ENCODE measurements around the gene C17orf100. TPM values are rescaled to one million over a fixed set of nuclear protein-coding genes. Genes with fewer than 3 reads are reported as not detected.
A peak's percentile ranks its signal among the peaks of the same experiment; 100 is the strongest.

Gene C17orf100
- total and polyA plus RNA-seq, 2 of the 13 experiments (the other 11 are each of a cell fraction or from before 2014, with no cell fraction given), result 3.6 to 8.7 TPM

DNA sequence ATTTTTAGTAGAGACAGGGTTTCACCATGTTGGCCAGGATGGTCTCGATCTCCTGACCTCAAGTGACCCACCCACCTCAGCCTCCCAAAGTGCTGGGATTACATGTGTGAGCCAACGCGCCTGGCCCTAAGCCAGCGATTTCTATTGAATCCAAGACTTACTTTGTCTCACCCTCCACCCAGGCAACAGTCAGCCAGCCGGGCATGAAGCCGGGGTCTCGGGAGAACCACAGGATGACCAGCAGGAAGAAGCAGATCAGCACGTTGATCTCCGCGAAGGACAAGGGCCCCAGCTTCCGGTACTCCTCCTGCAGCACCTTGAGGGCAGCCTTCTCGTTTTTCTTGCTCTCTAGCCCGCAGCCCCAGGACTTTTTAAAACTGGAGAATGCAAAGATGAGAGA lies 44.0 kb downstream of the C17orf100 start:
- H3K36me3 ChIP-seq (replicated peaks in 1 of 2; ENCODE audit: control insufficient read depth in 1 of 2, insufficient read depth in 2 of 2, low read length in 2 of 2), result peaks cover 42 to 72% of the 10 kb centered on the region in 2 experiments
- no TSS peak for BruUV-seq (replicated peaks)
- H3K27me3 ChIP-seq (ENCODE audit: control insufficient read depth in 1 of 2, insufficient read depth in 2 of 2, low read length in 2 of 2), result no peaks in the 10 kb centered on the region
- 94% methylated on average over 13 of the region's 13 CpGs for WGBS (ENCODE audit: low lambda C conversion rate)
- ChIA-PET CTCF (ENCODE audit: low intra/inter-chr PET ratio, low total read pairs) (no interaction called here), POLR2A (interaction anchor here (1.0 to 11.0 kb wide), 3 partner anchors 9 to 17 kb away, joined by 3 to 419 read pairs (median 265); partner anchors contain the start of gene SLC13A5)
- in situ Hi-C loops (cut with HindIII; ENCODE audit: extremely low pct_ligation_motif_present, low pct_unique_long_range_greater_than_20kb), result no loop called here
- H3K27ac ChIP-seq (ENCODE audit: extremely low read length, insufficient read depth, low read length), result no peak overlapping the region
- H3K4me3 ChIP-seq (replicated peaks in 1 of 3; ENCODE audit: insufficient read depth in 1 of 3, low read depth in 2 of 3, low read length in 3 of 3), result no peak overlapping the region
- DNase-seq (ENCODE audit: low spot score) (no peak), ATAC-seq (no peak), FAIRE-seq (no peak)
- H3K4me2 ChIP-seq (ENCODE audit: low read depth, low read length), result no peak overlapping the region
- H3K9me3 ChIP-seq (ENCODE audit: low read length), result no peaks in the 10 kb centered on the region
- intact Hi-C loops (cut with micrococcal nuclease; ENCODE audit: unreplicated experiment), result no loop called here
- H4K20me1 ChIP-seq (ENCODE audit: insufficient read depth, low read length), result no peaks in the 10 kb centered on the region
- no peak overlapping the region for H2AFZ ChIP-seq (ENCODE audit: low read length)
- H3K4me1 ChIP-seq (ENCODE audit: insufficient read depth, low read length), result peaks cover 42% of the 10 kb centered on the region
- TF ChIP-seq PHF20 (CRISPR knock-in tag; IDR thresholded peaks at IDR 0.05), result no peak
- TF ChIP-seq ZZZ3 (CRISPR knock-in tag; IDR thresholded peaks at IDR 0.05; ENCODE audit: borderline replicate concordance), result no peak
- no peak overlapping the region for H3K9ac ChIP-seq (ENCODE audit: insufficient read depth, low read depth, low read length)
- no peaks in the 10 kb centered on the region for H3K79me2 ChIP-seq (ENCODE audit: insufficient read depth, low read length)

DNA sequence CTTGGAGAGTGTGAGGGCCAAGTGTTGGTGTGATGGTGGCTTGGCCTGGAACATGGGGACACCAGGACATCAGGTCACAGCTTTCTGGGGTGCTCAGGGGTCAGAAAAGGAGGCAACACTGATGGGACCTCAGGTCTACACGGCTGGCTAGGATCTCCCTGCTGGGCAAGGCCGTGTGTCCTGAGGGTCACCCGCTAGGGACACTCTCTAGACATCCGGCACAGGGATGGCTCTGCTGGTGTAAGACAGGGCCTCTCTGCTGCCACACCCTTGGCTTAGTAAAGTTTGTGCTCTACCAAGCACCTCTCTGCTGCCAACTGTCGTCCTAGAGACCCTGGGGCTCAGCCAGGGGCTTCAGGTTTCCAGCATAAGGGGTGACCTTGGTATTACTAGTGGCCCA lies 45.3 kb downstream of the C17orf100 start:
- peaks cover 50% of the 10 kb centered on the region for H3K4me1 ChIP-seq (ENCODE audit: insufficient read depth, low read length)
- in situ Hi-C loops (cut with HindIII; ENCODE audit: extremely low pct_ligation_motif_present, low pct_unique_long_range_greater_than_20kb) (no loop called here), intact Hi-C loops (cut with micrococcal nuclease; ENCODE audit: unreplicated experiment) (no loop called here)
- H3K9me3 ChIP-seq (ENCODE audit: low read length), result no peaks in the 10 kb centered on the region
- H4K20me1 ChIP-seq (ENCODE audit: insufficient read depth, low read length), result no peaks in the 10 kb centered on the region
- peaks cover 37 to 59% of the 10 kb centered on the region in 2 experiments for H3K36me3 ChIP-seq (replicated peaks in 1 of 2; ENCODE audit: control insufficient read depth in 1 of 2, insufficient read depth in 2 of 2, low read length in 2 of 2)
- ATAC-seq (no peak), DNase-seq (ENCODE audit: low spot score) (no peak), FAIRE-seq (no peak)
- TF ChIP-seq HNF1A (IDR thresholded peaks at IDR 0.05; ENCODE audit: low read depth) (no peak), HNF1A (CRISPR knock-in tag; IDR thresholded peaks at IDR 0.05; ENCODE audit: borderline replicate concordance) (no peak), POLR2AphosphoS5 (IDR thresholded peaks at IDR 0.05; ENCODE audit: low read depth, low read length) (peak; percentile 14; the same call in 1 of the 2 replicates)
- peak overlapping the region; percentile 2 for H3K27ac ChIP-seq (ENCODE audit: extremely low read length, insufficient read depth, low read length)
- WGBS (ENCODE audit: low lambda C conversion rate), result 100% methylated on average over 1 of the region's 5 CpGs
- no peak overlapping the region for H3K4me3 ChIP-seq (replicated peaks in 1 of 3; ENCODE audit: insufficient read depth in 1 of 3, low read depth in 2 of 3, low read length in 3 of 3)
- H3K4me2 ChIP-seq (ENCODE audit: low read depth, low read length), result no peak overlapping the region
- ChIA-PET CTCF (ENCODE audit: low intra/inter-chr PET ratio, low total read pairs) (no interaction called here), POLR2A (interaction anchor here (10.7 to 11.0 kb wide), 2 partner anchors 12 to 16 kb away, joined by 265 to 419 read pairs; partner anchors contain the start of gene SLC13A5)
- H3K79me2 ChIP-seq (ENCODE audit: insufficient read depth, low read length), result no peaks in the 10 kb centered on the region
- H3K9ac ChIP-seq (ENCODE audit: insufficient read depth, low read depth, low read length), result no peak overlapping the region
- no TSS peak for BruUV-seq (replicated peaks)
- no peaks in the 10 kb centered on the region for H3K27me3 ChIP-seq (ENCODE audit: control insufficient read depth in 1 of 2, insufficient read depth in 2 of 2, low read length in 2 of 2)
- H2AFZ ChIP-seq (ENCODE audit: low read length), result no peak overlapping the region
